H4 (cell line): ENCODE results near the gene JPH4. TPM values are rescaled to one million over a fixed set of nuclear protein-coding genes. Genes with fewer than 3 reads are reported as not detected.

Experiments
- DNase-seq: peaks from one replicate; pipeline ENCODE4 v3.0.0-alpha.2; 2015; ENCODE audit warnings: low spot score
- total RNA-seq: library from RNA; depleted of rRNA; stranded (reverse); fragments of >200 nt; shearing (Covaris generic); gene quantifications from 2 replicates; pipeline ENCODE4 v1.2.3, GENCODE V29; 2014

The JPH4 gene
- total RNA-seq, 1 experiment from 2014 or later: not detected

DNA sequence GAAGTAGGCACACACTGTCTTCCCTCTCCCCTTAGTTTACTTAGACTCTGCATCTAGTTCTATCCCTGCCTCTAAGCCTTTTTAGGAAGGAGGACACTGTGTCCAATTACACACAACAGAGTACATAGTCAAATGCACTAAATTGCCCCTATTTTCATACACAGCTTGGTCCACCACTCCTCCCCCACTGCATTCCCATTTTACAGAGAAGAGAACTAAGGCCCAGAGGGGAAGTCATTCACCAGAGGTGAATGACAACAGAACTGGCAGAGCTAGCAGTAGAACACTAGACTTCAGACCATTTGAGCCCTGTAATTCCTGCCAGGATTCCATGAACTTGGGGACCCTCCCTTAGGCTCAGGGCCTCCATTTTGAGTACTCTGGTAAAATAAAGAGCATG lies 1.1 kb upstream of the JPH4 start:
- DNase-seq: no peak

DNA sequence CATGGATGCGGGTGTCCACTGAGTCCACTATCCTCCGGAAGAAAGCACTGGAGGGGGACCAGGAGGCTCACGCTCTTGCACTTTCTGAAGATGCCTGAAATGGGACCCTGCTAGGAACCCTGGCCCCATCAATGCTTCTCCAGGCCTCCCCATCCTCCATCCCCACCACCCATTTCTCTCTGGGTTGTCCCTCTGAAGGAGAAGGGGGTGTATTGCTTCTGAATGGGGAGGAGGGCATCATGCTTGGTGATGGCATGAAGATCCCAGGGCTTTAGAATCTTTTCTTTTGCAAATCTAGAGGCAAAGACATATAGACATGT lies 681 bp upstream of the JPH4 start:
- DNase-seq: no peak

DNA sequence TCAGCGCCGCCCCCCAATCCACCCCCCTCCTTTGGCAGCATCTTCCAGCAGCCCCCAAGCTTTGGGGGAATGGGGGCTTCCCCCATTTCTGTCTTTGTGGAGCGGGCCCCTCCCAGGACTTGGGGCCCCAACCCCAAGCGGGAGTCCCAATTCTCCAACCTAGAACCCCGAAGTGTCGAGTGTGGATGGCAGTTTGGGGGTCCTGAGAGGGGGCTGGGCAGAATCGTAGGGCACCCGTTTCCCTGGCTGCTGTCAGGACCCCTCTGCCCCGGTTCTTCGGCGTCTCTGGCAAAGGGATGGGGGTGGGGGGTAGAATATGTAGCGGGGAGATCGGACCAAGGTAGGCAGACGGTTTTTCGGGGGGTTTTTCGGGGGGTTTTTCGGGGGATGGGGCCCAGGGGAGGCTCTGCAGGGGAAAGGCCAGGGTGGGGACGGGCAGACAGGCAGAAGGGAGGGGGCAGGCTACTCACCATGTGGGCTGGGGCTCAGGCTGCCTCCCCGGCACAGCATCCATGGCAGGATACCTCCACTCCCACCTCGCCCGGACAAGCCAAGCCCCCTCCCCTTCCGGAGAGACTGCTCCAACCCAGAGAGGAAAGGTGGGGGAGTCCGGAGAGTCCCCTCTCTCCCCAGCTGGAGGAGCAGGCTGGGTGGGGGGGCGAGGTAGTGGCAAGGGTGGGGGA lies 739 bp downstream of the JPH4 start:
- DNase-seq: no peak

DNA sequence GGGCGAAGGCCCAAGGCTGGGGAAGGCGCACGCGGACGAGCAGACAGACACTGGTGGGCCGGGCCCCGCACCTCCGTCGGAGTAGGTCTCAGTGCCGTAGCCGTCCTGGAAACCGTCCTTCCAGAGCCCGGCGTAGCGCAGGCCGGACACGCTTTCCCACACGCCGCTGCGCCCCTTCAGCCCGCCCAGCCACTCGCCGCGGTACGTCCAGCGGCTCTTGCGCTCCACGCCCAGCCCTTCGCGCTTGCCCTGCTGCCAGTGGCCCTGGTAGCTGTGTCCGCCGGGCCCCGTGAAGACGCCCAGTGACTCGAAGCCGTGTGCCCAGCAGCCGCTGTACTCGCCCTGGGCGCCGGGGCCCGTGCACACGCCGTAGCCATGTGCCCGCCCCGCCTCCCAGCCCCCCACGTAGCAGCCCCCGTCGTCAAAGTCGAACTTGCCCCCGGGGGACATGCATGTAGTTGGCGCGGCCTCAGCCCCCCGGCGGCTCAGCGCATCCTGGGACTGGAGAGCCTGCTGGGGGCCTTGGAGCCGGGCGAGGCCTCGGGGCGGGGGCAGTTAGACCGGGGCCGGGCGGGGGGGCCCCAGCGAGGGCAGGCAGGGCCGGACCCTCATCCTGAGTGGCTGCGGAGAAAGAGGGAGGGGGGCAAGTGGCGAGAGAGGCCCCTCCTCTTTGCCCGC lies 1.4 kb downstream of the JPH4 start:
- no peak for DNase-seq

DNA sequence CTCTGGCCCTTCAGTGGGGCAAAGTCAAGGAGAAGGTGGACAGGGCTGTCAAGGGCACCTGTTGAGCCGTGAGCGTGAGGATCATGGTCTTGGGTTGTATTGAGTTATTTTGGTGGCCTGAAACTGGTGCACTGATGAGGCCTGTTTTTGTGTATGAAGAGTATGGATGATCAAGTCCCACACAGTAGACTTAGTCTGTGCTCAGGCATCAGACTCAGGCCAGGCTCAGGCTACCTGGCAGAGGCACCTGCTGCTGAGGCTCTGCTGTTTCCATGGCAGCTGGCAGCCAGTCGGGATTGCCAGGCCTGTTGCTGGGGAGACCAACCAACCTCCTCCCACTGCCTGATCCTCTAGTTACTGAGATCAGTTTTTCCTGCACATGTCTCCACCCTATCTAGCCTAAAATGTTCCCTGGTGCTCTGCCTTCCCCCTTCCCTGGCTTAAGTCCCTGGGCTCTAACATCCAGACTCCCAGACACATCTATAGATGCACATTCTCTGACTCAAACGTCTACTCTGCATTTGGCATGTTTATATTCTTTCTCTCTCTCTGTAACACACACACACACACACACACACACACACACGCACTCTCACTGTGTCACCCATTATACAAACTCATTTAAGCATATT lies 5.1 kb downstream of the JPH4 start:
- DNase-seq: no peak

DNA sequence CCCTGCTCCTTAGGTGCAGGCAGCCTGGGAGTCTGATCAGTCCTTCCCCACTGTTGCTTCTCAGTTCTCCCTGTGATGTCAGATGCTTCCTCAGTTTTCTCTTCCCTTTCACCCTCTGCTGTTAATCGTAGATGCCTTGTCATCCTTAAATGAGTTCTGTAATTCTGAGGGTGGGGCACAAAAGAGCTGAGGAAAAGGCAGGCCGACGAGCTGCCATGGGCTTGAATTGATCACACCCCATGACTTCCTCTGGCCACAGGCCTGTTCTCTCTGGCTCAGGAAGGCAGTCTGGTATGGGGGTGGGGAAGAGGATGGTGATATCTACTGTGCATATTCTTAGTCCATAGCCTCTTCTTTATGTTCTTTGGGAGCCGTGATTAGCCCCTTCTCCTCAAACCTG lies 5.8 kb downstream of the JPH4 start:
- no peak for DNase-seq

DNA sequence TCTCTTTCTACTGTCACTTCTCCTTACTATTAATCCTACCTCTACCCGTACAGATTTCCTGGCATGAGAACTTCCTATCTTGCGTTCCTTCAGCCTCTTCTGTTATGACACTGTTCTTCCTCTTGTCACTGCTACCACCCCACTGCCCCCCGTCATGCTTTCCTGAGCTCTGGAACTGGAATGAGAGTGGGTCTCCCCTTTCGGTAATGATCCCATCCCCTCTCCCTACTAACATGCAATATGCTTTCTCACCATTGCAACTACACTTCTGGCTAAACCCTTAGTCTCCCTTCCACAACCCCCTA lies 6.1 kb downstream of the JPH4 start:
- no peak for DNase-seq

DNA sequence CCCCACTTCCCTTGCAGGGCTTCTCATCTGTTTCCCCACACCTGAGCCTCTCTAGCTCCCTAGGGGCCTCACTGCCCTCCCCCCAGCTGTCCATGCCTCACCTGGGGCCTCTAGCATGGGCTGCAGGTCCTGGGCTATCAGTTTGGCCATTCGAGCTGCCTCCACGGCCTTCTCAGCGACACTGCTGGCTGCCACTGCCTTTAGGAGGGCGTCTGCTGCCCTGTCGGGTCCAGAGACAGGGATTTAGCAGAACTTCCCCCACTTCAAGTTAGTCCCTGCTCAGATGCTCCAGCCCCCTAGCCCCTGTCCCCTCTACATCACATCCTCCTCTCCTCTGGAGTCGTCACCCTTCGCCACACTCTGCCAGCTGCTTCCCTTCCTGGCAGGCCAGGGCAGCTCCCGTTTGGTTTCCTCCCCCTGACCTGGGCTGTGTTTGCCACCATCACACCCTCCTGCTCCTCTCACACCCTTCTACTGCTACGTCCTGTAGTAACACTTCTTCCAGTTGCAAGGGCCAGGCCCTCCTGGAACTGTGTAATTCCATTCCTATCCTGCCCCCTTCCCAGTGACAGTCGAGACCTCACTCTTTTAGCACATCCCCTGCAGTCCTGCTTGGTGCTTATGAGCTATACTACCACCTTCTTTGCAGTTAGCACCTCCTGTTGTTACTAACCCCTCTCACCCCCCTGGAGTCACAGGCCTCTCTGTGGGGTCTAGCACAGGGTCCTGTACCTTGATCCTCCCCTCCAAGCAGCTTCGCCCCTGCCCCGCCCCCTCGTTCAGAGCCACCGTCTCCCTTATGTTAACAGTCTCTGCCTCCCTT lies 6.7 kb downstream of the JPH4 start:
- no peak for DNase-seq

DNA sequence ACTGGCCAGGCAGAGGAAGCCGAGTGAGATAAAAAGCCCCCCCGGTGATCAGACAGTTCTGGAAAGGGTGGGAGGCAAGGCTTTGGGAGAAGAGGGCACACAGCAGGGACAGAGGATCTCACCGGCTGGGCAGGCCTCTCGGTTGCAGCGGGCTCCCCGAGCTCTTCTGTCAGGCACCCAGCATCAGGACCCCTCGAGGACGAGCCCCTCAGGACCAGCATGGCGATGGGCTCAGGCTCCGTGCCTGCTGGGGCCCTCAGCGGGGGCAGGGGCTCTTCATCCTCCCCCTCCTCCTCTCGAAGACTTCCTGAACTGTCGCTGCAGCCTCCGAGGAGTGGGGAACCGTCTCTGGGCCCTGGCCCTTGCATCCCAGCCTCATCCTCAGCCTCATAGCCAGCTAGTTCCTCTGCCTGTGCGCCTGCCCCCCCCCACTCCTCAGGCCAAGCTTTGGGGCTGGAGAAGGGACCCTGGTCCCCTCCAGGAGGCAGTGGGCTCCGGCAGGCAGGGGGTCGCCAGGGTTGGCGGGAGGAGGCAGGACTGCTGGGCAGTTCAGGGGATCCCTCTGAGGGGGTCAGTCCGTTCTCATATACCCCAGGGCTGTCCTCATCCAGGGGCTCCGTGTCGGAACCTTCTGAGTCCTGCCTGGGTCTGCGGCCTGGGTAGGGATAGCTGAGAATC lies 7.6 kb downstream of the JPH4 start:
- DNase-seq: no peak

DNA sequence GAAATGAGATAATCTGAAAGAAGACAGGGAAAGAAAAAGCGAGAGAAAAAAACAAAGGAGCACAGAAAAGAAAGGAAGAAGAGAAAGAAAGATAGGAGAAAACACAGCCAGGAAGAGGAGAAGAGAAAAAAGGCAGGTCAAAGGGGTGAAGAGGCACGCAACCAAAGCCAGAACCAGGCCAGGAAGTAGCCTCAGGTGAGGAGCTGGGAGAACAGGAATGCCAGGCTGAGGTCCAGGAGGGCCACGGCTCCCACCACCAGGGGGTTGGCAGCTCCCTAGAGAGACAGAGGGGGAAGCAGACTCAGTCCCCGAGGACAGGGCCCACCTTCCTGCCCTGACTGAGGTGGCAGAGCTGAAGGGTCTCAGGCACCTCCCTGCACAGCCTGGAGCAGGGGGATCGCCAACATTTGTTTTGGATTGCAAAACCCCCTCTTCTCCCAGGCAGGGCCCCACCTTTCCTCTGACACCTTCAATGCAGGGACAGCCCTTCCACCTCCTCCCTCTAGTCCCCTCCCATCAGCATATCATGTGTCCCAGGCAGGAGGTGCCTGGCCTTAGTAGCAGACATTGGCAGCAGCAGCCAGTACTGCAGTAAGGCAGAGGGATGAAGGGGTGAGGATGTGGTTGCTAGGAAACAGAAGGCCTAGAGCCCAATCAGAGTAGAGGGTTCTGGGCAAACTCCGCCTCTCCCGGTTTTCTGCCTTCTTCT lies 9.0 kb downstream of the JPH4 start:
- peak; percentile 58 for DNase-seq

DNA sequence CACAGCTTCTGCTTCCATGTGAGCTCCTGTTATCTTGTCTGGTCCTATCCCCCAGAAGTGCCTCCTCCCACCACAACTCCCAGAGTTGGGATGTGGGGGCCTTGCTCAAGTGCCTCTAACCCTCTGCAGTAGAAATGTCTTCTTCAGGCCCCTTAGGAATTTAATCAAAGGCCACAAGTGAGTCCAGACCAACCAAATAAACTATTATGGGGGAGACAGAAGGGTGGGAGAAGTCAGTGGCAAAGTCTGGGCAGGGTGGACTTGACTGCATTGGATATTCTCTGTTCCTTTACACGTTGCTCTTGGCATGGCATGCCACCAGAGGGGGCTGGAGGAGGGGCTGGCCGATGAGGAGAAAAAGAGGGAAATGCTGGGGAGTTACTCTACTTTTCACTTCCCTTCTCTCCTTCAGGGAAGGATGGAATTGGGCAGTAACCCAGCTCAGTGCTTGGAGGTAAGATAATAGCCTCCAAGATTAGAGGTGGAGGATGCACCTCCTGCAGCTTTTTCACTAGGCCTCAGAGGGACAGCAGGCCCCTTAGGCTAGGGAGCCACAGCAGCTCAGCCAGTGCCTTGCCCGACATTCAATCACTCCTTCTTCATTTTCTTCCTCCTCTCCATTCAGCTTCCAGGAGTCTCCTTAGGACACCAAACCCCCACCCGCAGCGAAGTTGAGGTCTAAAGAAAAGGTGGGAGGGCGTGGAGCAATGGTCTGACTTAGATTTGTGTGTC lies 9.8 kb downstream of the JPH4 start:
- no peak for DNase-seq

DNA sequence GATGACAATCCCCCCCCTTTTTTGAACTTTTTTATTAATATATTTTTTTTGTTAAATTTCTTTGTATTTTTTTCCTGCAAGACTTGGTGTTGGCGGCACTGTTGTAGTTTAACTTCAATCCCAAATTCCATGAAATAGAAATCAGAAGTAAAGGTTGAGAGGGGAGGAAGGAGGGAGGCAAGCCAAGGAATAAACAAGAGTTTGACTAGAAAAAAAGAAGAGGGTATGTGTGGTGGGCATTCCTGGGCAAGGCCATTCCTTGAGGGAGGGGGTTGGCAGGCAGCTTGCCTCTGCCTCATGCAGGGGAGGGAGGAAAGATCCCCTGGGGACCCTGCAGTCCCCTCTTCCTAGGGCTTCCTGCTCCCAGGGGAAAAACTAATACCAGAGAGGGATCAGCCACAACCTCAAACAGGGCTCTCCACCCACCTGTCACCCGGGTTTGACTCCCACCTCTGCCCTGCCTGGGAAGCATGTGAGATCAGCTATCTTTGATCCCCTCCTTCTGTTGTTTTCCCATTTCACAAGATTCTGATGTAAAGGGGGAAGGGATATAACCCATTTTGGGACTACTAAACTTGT lies 10.5 kb downstream of the JPH4 start:
- DNase-seq: no peak

DNA sequence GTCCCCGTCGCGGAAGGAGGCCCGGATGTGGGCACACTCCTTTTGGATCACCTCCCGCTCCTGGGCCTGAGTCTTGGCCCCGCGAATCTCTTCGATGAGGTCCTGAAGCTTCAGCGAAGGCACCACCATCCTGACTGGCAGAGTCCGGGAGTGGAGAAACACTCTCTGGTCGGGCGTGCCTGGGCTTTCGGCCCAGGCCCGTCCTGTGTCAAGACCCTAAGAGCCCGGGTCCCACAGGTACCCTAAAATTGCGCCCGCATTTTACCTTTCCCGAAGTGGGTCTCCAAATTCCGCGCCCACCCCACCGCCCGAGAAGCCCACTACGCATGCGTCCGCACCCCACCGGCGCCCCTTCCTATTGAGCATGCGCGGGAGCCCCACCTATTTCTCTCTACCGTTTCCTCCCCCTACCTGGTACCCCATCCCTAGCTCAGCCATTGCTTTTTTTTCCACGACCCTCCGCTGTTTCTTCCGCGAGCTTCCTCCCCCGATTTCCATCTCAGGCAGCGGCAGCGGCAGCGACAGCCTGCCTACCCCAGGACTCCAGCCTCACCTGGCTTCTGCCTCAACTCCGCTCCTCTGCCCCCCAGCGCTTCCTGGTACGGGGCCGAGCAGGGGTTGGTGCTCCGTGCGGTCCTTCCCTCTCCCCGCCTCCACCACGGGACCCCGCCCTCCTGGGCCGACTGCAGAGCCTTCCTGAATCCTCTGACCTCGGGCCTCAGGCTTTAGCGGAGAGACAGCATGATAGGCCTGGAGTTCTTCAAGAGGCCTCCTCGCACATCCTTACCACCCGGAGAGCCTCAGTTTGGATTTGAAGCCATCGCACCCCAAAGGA lies 11.2 kb downstream of the JPH4 start, which contains the start of gene AP1G2:
Gene AP1G2 (minus strand): TSS at position 606 of the 835 bp plus-strand sequence. CDS start 477 bp downstream, at position 129.
- no peak for DNase-seq

DNA sequence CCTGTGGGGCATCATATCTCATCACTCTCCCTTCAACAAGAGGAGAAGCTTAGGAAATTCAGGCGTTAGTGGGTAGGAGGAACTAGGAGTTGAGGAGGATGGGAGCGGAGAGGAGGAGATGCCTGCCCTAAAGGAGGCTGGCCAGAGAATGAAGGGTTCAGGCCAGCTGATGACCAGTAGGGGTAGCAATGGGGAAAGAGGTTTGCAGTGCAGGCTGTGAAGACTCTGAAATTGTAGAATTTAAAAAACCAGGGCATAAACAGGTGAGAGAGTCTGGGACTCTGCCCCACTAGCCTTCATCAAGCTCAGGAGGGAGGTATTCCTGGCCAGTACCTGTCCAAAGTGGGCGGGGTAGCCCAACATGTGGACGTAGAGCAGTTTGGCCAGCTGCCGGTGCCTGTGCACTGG lies 11.8 kb downstream of the JPH4 start:
- no peak for DNase-seq

DNA sequence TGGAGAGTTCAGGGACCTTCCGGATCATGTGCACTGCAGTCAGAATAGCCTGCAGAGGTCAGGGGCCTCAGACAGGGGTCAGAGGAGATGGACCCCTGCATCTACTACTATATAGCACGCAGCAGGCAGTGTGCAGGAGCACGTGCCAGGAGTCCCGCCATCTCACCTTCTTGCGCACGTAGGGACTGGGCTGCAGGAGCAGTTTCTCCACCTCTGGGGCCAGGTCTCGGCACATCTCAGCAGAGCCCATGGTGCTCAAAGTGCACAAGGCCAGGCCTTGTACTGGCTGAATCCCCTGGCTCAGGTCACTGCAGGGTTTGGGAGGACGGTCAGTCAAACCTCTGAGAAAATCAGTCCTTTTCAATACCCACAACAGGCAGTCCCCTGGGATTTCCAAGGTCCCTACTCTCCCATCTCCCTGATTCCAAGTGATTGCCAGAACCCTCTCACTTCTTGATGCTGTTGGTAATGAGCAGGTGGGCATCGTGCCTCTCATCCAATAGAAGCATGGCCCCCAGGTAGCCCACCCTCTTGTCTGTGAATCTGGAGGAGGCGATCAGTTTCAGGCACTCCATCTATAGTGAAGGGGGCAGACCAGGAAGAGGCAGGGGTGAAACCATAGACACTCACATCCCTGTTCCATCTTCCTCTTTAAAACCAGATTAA lies 12.3 kb downstream of the JPH4 start:
- no peak for DNase-seq

DNA sequence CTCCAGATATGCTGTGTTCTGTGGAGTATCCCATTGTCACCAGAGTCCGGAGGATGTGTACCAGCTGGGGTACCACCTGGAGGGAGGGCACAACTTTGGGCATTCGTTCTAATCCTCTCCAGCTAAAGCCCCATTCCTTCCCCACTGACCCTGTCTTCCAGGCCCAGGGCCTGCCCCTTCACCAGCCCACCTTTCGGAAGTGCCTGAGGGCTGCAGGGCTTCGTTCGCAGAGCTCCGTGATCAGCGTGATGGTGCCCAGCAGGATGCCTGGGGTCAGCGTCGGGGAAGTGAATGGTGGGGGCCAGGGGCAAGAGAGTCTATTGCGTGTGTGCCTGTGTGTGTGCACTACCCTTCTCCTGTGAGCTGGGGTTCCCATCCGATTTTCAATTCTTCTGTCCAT lies 13.0 kb downstream of the JPH4 start:
- DNase-seq: no peak

DNA sequence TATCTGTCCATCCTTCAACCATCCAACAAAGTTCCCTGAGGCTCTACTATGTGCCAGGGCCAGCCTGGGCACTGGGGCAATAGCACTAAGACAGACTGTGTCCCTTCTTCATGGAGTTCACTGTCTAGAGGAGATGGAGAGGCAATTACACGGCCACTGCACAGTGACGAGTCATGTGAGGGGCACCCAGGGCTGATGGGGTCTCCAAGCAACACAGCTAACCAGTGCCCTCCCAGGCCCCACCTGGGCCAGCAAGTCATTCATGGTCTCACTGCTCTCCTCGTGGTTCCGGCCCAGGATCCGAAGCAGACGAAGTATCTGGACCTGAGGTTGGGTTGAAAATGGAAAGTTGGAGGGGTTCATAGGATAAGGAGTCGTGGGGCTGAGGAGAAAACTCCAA lies 13.7 kb downstream of the JPH4 start:
- DNase-seq: no peak

DNA sequence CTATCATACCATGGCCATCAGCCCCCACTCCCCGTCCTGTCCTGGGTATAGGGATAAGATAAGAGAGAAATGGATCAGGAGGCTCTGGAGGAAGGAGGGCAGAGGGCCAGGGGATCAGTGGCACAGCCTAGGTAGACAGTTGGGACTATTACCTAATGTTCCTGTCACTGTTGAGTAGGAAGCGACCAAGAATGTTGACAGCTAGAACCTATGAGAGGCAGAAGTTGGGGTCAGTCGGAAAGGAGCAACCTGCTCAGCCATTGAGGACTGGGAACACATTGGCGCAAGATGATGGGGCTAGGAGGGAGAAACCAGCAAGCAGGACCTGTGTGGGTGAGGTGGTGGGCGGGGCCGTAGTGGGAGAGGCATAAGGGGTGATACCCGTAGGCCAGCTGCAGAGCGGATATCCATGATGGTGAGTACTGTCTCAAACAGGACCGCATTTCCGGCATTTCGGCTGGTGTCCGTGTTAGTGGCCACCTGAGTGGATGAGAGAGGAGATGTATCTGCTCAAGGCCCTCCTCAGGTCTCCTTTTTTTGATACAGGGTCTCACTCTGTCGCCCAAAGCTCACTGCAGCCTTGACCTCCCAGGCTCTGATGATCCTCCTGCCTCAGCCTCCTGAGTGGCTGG lies 14.3 kb downstream of the JPH4 start:
- no peak for DNase-seq
